ENCODE results near the gene SPON1.

SPON1 gene

DNA sequence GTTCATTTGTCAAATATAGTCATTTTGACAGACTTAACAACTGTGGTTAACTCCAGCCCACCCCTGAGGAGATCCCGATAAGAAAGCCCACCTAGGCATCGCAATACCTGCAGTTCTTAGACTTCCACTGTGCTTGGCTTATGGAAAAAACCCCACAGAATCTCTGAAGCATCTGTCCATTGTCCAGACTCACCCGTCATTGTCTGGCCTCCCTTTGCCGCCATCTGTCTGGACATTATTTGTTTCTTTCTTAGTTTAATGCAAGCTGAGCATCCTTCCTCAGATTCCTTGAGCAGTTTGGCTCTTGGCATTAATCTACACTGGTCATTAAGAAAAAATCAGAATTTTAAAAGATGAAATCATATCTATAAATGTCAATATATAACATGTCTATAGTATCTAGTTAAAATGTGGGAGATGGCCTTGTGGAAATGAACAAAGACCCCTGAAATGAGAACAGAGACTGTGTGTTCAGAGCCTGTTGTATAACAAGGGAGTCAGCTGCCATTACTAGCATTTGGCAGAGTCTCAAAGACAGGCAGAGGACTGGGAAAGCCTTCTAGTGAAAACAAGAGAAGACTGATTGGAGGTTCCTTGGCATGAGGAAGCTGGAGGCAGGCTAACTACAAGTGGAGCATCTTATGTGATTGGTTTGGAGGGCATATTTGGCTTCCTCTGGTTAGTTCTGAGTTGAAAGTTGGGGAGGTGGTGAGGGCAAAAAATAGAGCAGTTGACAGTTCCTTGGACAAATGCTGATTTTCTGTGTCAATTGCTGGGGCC is 80.4 kb downstream of the SPON1 start:
- no peak for TF ChIP-seq CTCF (IDR thresholded peaks at IDR 0.05; ENCODE audit: extremely low read depth, missing control alignments)
- DNase-seq (ENCODE audit: low spot score): no peak

DNA sequence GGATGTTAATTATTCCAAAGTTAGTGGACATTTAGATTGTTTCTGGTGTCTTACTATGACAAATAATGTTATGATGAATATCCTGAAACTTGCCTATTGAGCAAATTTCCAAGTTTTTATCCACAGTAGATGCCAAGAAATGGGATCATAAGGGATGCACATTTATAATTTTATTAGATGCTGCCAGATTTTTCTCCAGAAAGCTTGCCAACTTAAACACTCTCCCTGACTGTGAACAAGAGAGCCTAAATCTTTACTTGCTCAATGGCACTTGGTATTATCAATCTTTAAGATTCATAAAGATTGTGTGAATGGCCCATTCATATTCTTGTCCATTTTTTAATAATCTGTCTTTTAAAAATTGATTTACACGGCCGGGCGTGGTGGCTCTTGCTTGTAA is 82.4 kb downstream of the SPON1 start:
- no peak for DNase-seq (ENCODE audit: low spot score)
- TF ChIP-seq CTCF (IDR thresholded peaks at IDR 0.05; ENCODE audit: extremely low read depth, missing control alignments): no peak

DNA sequence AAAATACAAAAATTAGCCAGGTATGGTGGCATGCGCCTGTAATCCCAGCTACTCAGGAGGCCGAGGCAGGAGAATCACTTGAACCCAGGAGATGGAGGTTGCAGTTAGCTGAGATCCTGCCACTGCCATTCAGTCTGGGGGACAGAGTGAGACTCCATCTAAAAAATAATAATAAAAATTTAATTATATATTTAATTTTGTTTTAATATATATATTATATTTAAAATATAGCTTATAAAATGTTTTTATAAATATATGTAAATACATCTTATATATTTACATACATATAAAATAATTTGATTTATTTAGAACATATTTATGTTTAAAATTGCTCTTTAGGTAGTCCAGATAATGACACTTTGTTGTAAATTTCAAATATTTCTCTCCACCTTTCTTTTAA is 82.9 kb downstream of the SPON1 start:
- TF ChIP-seq CTCF (IDR thresholded peaks at IDR 0.05; ENCODE audit: extremely low read depth, missing control alignments): no peak
- no peak for DNase-seq (ENCODE audit: low spot score)

DNA sequence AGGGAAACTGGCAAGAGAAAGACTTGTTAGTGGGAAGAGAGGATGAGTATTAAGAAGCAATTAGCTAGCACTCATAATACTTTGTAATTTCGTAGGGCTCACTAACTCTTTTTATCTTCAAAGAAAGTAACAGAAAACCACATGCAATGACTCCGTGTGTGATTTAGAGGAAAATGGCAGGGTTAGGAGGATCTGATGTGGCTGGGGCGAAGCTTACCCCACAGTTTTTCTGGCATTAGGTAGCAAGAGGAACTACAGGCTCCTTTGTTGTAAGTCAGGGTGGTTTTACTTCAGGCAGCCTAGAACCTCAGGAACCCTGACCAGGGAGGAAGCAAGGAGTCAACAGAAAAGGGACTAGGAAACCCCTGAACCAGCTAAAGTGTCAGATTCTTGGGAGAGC is 89.7 kb downstream of the SPON1 start:
- no peak for TF ChIP-seq CTCF (IDR thresholded peaks at IDR 0.05; ENCODE audit: extremely low read depth, missing control alignments)
- no peak for DNase-seq (ENCODE audit: low spot score)

DNA sequence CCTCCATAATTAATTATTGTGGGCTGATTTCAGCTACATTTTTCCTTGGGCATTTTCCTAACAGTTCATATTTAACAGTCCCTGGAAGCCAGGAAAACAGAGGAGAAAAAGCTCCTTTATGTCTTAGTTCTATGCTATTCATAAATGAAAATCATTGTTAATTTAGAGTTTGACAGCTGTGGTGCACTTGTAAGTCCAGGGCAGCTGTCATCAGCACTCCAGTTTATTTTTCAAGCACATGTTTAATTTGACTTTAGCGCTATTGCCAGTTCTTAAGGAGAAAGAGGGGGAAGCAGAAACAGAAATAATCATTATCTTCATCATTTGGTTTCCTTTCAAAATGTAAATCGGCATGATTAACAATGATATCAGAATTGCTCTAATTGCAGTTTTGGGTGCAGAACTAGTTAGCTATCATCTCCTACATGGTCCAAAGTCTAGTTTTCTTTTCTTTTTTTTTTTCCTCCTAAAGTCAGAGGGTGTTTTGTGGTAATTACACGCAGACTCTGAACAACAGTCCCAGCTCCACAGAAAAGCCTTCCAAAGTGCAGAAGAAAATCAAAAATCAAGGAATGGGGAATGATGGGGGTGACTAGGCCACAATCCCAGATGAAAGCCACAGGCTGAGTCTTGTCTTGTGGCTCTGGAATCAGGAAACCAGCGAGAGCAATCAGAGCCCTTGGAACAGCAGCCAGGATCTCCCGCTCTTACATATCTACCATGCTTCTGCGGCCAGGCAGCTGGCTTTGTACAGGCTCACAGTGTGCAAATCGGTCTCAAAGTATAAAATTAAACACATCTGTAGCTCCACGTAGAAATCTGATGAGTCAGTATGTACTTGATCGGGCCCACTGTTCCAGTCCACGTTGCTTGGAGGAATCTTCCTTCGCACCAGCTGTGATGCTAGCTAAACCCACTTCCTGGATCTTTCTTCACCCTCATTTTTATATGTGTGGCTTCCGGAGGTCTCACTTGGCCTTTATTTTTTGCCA is 91.9 kb downstream of the SPON1 start:
- DNase-seq (ENCODE audit: low spot score): no peak
- TF ChIP-seq CTCF (IDR thresholded peaks at IDR 0.05; ENCODE audit: extremely low read depth, missing control alignments): no peak

DNA sequence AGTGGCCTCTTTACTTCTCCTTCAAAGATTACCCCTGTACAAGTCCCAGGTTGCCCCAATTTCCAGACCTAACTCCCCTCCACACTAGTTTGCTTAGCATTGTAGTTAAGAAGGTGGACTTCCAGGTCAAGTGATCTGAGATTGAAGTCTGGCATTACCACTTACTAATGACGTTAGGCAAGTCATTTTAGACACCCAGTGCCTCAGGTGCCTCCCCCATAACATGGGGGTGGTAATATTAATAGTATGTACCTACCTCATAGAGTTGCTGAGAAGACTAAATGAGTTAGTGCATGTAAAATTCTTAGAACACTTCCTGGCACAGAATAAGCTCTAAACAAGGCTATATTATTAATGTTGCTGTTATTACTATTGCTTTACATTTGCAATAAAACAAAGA is 93.4 kb downstream of the SPON1 start:
- TF ChIP-seq CTCF (IDR thresholded peaks at IDR 0.05; ENCODE audit: extremely low read depth, missing control alignments): no peak
- no peak for DNase-seq (ENCODE audit: low spot score)

GRCh38 chr11:14058061-14058460 is 95.5 kb downstream of the SPON1 start:
- no peak for DNase-seq (ENCODE audit: low spot score)
- TF ChIP-seq CTCF (IDR thresholded peaks at IDR 0.05; ENCODE audit: extremely low read depth, missing control alignments): no peak

All from GM20000 (cell line).